Upper lobe of left lung (tissue), 6 donors: ENCODE measurements around the gene COG7. TPM values are rescaled to one million over a fixed set of nuclear protein-coding genes. Genes with fewer than 3 reads are reported as not detected.
A peak's percentile ranks its signal among the peaks of the same experiment; 100 is the strongest.

Experiments used
- ATAC-seq, 2 donors: fragments of 200-7000 bp; cut with Tn5 transposase; one replicate each; pipeline ENCODE4 v1.9.1; 2022; ENCODE audit warnings: mild to moderate bottlenecking in 2 of 2, moderate library complexity in 2 of 2; ENCODE audit not compliant: low FRiP score in 2 of 2
- DNase-seq, 2 donors: peaks; one replicate each; pipeline ENCODE4 v3.0.0-alpha.2; 2019 to 2020
- H3K27ac ChIP-seq, 4 donors: fragments of 200-600 bp; sonication (generic); one replicate each; pipeline ENCODE4 v1.5.1; 2016 to 2019
- H3K27me3 ChIP-seq, 4 donors: fragments of 200-600 bp; sonication (generic); one replicate each; pipeline ENCODE4 v1.5.1; 2017 to 2019
- H3K36me3 ChIP-seq, 4 donors: fragments of 200-600 bp; sonication (generic); one replicate each; pipeline ENCODE4 v1.5.1; 2016 to 2019
- H3K4me1 ChIP-seq, 4 donors: fragments of 200-600 bp; sonication (generic); one replicate each; pipeline ENCODE4 v1.5.1; 2018 to 2019
- H3K4me3 ChIP-seq, 4 donors: fragments of 200-600 bp; sonication (generic); one replicate each; pipeline ENCODE4 v1.5.1; 2017 to 2019; ENCODE audit warnings: mild to moderate bottlenecking in 2 of 4, moderate library complexity in 1 of 4
- H3K9me3 ChIP-seq, 4 donors: fragments of 200-600 bp; sonication (generic); one replicate each; pipeline ENCODE4 v1.5.1; 2018 to 2019
- EP300 ChIP-seq, 4 donors: sonication (generic); formaldehyde crosslinking; IDR thresholded peaks; one replicate each; pipeline ENCODE4 v1.5.1; 2017; ENCODE audit warnings: antibody characterized with exemption in 4 of 4, control low read depth in 2 of 4
- POLR2A ChIP-seq, 4 donors: fragments of 450-650 bp; IDR thresholded peaks; one replicate each; pipeline ENCODE4 v1.5.1; 2016 to 2017; ENCODE audit warnings: antibody characterized with exemption in 4 of 4, mild to moderate bottlenecking in 2 of 4
- POLR2AphosphoS5 ChIP-seq, 2 donors: sonication (generic); formaldehyde crosslinking; IDR thresholded peaks; one replicate each; pipeline ENCODE4 v1.5.1; 2017; ENCODE audit warnings: antibody characterized with exemption in 2 of 2
- WGBS, 2 donors: methylation state at CpG; one replicate each; pipeline ENCODE4 v1.1.5; 2017 to 2018; 5-methylcytosine and 5-hydroxymethylcytosine counted together
- total RNA-seq, 6 donors: library from RNA; depleted of rRNA in 4 of 6; stranded (reverse); fragments of >200 nt in 4 of 6; gene quantifications; one replicate each; pipeline versions ENCODE4 v1.1.0 to v1.2.1, GENCODE V29; 2016 to 2021
- TF ChIP-seq, protein P1 (sequence below), 6 experiments: fragments of 450-650 bp in 4 of 6; fragments of 200-600 bp in 2 of 6; sonication (generic) in 2 of 6; IDR thresholded peaks; one replicate each; pipeline ENCODE4 v1.5.1; 2016 to 2019; ENCODE audit warnings: antibody characterized with exemption in 6 of 6
- donor health status: DM: no; HTN: no; CAD: no; lungs with moderate emphysema.
- donor health status: DM: no; HTN: yes; CAD: no; lungs with severe emphysema.

Gene COG7
- total RNA-seq, 6 donors from 2014 or later = 16.9 to 61.8 (median 24.8) TPM

DNA sequence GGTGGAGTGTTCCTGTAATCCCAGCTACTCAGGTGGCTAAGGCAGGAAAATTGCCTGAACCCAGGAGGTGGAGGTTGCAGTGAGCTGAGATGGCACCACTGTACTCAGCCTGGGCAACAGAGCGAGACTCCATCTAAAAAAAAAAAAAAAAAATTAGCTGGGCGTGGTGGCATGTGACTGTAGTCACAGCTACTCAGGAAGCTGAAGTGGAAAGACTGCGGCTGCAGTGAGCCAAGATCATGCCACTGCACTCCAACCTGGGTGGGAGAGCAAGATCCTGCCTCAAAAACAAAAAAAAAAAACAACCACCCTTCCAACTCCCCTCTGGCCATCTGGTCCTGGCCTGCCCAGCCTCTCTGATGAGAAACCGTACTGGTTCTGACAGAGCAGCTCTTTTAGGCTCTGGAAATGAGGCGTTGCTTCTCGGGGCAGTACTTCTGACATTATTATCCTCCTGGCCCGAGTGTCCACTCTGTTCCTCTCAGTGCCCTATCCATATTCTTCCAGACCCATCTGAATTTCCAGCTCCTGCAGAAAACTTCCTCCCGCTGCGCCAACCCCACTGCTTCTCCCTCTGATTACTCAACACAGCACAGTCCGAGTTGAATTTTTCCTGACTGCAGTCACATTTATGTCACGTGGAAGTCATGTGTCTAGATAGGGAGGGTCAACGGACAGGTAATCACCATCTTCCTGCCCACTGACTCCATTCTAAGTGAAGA lies 44.0 kb upstream of the COG7 start:
- peak overlapping the region; percentile 72 to 86 (median 82) for H3K27ac ChIP-seq
- peak; percentile 74 to 81 for ATAC-seq

GRCh38 chr16:23495671-23496070 lies 42.7 kb upstream of the COG7 start:
- DNase-seq = no peak
- Histone ChIP-seq H3K27ac (peak overlapping the region in 1 of 4 donors; percentile 52), H3K9me3 (no peaks in the 10 kb centered on the region), H3K27me3 (no peaks in the 10 kb centered on the region), H3K4me3 (no peak overlapping the region), H3K4me1 (peaks cover 35 to 75% (median 49%) of the 10 kb centered on the region in 4 donors), H3K36me3 (peaks cover 9 to 56% (median 36%) of the 10 kb centered on the region in 4 donors)
- no peak for ATAC-seq
- no peak for TF ChIP-seq POLR2AphosphoS5 (IDR thresholded peaks at IDR 0.05)
- no peak for TF ChIP-seq POLR2A (IDR thresholded peaks at IDR 0.05)
- no peak for TF ChIP-seq EP300 (IDR thresholded peaks at IDR 0.05)
- TF ChIP-seq, protein P1, sequence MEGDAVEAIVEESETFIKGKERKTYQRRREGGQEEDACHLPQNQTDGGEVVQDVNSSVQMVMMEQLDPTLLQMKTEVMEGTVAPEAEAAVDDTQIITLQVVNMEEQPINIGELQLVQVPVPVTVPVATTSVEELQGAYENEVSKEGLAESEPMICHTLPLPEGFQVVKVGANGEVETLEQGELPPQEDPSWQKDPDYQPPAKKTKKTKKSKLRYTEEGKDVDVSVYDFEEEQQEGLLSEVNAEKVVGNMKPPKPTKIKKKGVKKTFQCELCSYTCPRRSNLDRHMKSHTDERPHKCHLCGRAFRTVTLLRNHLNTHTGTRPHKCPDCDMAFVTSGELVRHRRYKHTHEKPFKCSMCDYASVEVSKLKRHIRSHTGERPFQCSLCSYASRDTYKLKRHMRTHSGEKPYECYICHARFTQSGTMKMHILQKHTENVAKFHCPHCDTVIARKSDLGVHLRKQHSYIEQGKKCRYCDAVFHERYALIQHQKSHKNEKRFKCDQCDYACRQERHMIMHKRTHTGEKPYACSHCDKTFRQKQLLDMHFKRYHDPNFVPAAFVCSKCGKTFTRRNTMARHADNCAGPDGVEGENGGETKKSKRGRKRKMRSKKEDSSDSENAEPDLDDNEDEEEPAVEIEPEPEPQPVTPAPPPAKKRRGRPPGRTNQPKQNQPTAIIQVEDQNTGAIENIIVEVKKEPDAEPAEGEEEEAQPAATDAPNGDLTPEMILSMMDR (IDR thresholded peaks at IDR 0.05) = no peak
- WGBS, 2 donors = 92 to 94% methylated on average over 4 of the region's 4 CpGs

More for the DNA sequence above, 44.0 kb upstream of the COG7 start:
- H3K9me3 ChIP-seq = no peaks in the 10 kb centered on the region
- peak overlapping the region in 1 of 4 donors; percentile 18 for H3K4me3 ChIP-seq
- H3K36me3 ChIP-seq = peaks cover 9 to 44% (median 29%) of the 10 kb centered on the region in 4 donors
- H3K27me3 ChIP-seq = no peaks in the 10 kb centered on the region
- peak in 1 of 2 donors; percentile 74 for DNase-seq
- 23 to 32% methylated on average over 12 of the region's 12 CpGs for WGBS, 2 donors
- TF ChIP-seq EP300 (IDR thresholded peaks at IDR 0.05) (peak in 1 of 4 donors; percentile 53), POLR2A (IDR thresholded peaks at IDR 0.05) (peak in 1 of 4 donors; percentile 60), POLR2AphosphoS5 (IDR thresholded peaks at IDR 0.05) (peak in 1 of 2 donors; percentile 51)
- TF ChIP-seq, protein P1 (IDR thresholded peaks at IDR 0.05) = no peak
- H3K4me1 ChIP-seq = peaks cover 43 to 73% (median 58%) of the 10 kb centered on the region in 4 donors

DNA sequence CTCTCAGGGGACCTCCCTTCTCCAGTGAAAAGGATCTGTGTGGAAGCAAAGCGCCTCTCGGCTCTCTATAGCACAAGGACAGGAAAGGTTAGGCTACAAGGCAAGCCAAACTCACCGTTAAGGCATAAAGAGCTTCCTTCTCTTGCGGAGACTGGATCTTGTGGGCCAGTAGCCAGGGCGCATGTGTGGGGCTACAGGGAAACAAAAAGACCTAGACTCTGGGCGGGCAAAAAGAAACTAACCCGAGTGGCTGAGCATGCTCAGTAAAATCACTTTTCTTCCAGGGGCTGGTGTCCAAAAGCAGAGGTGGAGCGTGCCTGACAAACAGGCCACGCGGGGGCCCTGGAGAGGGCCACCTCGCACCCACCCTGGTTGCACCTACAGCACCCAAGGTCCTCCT lies 41.2 kb upstream of the COG7 start:
- ATAC-seq (no peak), DNase-seq (peak; percentile 38 to 52)
- 72 to 75% methylated on average over 11 of the region's 11 CpGs for WGBS, 2 donors
- H3K4me3 ChIP-seq = peak overlapping the region in 3 of 4 donors; percentile 3 to 35 (median 5)
- H3K9me3 ChIP-seq = no peaks in the 10 kb centered on the region
- peaks cover 20 to 61% (median 41%) of the 10 kb centered on the region in 4 donors for H3K4me1 ChIP-seq
- peaks cover 11 to 66% (median 45%) of the 10 kb centered on the region in 4 donors for H3K36me3 ChIP-seq
- H3K27me3 ChIP-seq = no peaks in the 10 kb centered on the region
- H3K27ac ChIP-seq = peak overlapping the region; percentile 27 to 81 (median 70)
- TF ChIP-seq POLR2AphosphoS5 (IDR thresholded peaks at IDR 0.05) (no peak), EP300 (IDR thresholded peaks at IDR 0.05) (no peak), POLR2A (IDR thresholded peaks at IDR 0.05) (no peak)
- TF ChIP-seq, protein P1 (IDR thresholded peaks at IDR 0.05) = no peak

DNA sequence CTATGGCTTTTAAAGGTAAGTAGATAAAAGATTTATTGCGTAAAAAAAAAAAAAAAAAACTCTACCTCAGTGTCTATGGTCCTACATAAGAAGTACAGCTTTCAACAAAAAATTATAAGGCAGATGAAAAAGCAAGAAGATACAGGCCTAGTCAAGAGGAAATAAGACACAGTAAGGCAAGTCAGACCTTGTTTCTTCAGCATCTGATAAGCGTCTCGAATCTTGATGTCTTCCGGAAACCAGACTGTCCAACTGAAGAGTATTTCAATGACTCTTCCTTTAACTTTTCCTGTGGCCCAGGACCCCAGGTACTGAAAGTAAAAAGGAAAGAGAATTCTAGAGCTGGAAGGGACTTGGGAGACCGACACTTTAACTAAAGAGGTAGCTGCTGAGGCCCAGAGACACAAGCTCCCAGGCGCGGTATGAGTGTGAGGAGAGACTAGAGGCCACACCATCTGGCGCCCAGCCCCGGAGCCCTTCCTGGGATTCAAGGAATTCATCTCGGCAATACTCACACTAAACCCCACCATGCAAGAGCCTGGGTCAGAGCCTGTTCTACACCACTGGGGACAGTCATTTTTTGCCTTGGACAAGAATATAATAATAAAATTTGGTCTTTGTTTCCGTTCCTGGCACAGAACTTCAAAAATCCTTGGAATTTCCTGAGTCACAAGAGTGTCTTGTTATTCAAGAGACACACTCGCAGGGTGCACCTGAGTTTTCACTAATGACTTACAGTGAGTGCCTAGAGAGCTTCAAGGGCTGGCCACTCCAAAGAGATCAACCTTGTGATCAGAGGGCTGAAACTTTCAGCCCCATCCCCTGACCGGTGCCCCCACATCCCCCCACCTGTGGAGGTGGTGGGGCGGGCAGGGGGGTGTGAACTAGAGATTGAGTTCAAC lies 38.8 kb upstream of the COG7 start:
- peak in 1 of 2 donors; percentile 74 for ATAC-seq
- Histone ChIP-seq H3K4me3 (no peak overlapping the region), H3K9me3 (no peaks in the 10 kb centered on the region), H3K27ac (peak overlapping the region; percentile 49 to 81 (median 72)), H3K36me3 (peaks cover 33 to 91% (median 67%) of the 10 kb centered on the region in 4 donors), H3K4me1 (peaks cover 10 to 39% (median 27%) of the 10 kb centered on the region in 4 donors), H3K27me3 (no peaks in the 10 kb centered on the region)
- DNase-seq = peak in 1 of 2 donors; percentile 62
- TF ChIP-seq POLR2A (IDR thresholded peaks at IDR 0.05) = no peak
- TF ChIP-seq, protein P1 (IDR thresholded peaks at IDR 0.05) = peak in 1 of 6 experiments; percentile 15
- no peak for TF ChIP-seq EP300 (IDR thresholded peaks at IDR 0.05)
- no peak for TF ChIP-seq POLR2AphosphoS5 (IDR thresholded peaks at IDR 0.05)
- 48 to 63% methylated on average over 14 of the region's 14 CpGs for WGBS, 2 donors
